HUES48 (cell line): ENCODE measurements around the gene EXOC4.

Source experiments
- H3K27ac ChIP-seq: one replicate; pipeline ENCODE4 v1.7.0; 2013; ENCODE audit warnings: low read depth, low read length, inconsistent platforms
- H3K27me3 ChIP-seq: 2 replicates; pipeline ENCODE4 v1.6.1; 2013; ENCODE audit warnings: mild to moderate bottlenecking, low read length; ENCODE audit not compliant: control insufficient read depth, insufficient read depth
- H3K36me3 ChIP-seq: 2 replicates; pipeline ENCODE4 v1.6.1; 2013; ENCODE audit warnings: low read length; ENCODE audit not compliant: control insufficient read depth, insufficient read depth
- H3K4me1 ChIP-seq: 2 replicates; pipeline ENCODE4 v1.6.1; 2013; ENCODE audit warnings: mild to moderate bottlenecking, low read length; ENCODE audit not compliant: control insufficient read depth, insufficient read depth
- H3K4me3 ChIP-seq: 2 replicates; pipeline ENCODE4 v1.5.1; 2013; ENCODE audit warnings: mild to moderate bottlenecking, low read depth, low read length
- H3K9ac ChIP-seq: 2 replicates; pipeline ENCODE4 v1.6.1; 2013; ENCODE audit warnings: mild to moderate bottlenecking, low read depth, low read length, moderate library complexity
- H3K9me3 ChIP-seq: 2 replicates; pipeline ENCODE4 v1.6.1; 2013; ENCODE audit warnings: low read length; ENCODE audit not compliant: control insufficient read depth, insufficient read depth

Gene EXOC4

DNA sequence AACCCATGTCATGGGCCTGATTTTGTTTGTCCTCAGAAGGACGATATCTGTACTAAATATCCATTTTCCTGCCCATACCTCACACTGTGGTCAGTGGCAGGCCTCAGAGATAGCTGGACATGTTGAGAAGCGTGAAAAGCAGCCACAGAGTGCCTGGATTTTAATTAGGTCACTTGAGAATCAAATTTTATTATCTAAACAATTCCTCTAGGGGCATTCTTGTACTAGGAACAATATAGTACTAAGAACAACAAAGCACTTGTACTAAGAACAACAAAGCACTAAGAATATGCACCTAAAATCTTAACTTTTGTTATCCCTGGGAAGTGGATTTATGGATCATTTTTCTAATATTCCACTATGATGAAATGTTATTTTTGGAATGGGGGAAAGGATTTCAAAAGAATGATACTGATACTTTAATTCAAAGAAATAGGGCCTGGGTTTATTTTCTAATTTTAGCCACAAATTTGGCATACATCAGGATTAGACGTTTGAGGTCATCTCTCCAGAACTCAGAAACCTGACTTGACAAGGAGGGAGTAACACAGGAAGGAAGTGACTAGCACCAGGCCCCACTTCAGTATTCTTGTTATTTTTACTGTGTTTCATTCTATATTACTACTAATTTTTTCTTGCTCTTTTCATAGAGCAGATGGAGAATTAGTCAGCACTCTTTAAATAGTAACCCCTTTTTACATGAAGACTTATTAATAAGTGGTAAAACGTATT lies 112.2 kb downstream of the EXOC4 start:
- Histone ChIP-seq H3K36me3 (no peaks in the 10 kb centered on the region), H3K4me1 (peaks cover 8% of the 10 kb centered on the region), H3K9ac (no peak overlapping the region), H3K27me3 (no peaks in the 10 kb centered on the region), H3K9me3 (no peaks in the 10 kb centered on the region; the same call in 1 of the 2 replicates), H3K4me3 (no peak overlapping the region), H3K27ac (no peak overlapping the region)

DNA sequence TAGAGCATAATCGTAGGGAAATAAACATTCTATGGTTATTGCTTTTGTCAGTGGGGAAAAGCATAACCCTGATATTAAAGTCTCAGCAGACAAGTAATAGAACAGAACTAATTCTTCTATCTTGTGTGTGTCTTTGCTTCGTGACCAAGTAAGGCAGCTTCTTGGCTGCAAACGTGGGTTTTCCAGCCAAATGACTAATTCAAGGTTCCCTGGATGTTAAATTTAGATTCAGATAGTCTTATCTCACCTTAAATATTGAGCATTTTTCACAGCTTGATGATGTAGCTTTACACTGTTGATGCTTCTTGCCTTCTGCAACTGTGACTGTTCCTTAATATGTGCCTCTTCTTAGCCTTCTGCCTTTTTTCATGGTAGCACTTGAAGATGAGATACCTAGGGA lies 113.0 kb downstream of the EXOC4 start:
- Histone ChIP-seq H3K4me3 (no peak overlapping the region), H3K4me1 (peaks cover 11% of the 10 kb centered on the region; the same call in 1 of the 2 replicates)

DNA sequence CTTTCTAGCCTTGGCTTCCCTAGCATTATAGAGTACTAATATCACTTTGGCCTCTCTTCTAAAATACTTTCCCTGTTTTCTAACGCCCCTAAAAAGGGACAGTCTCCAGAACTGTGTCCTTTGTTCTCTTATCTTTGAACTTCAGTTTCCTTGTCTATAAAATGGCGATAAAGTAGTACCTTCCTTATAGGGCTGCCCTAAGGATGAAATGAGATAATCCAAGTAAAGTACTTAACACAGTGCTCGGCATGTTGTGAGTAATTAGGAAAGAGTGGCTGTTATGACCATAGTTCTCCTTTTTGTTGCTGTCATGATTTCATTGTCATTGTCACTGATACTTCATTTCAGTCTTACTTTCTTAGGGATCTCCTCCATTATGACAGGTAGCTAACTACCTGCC lies 114.7 kb downstream of the EXOC4 start:
- Histone ChIP-seq H3K27ac (no peak overlapping the region), H3K4me3 (no peak overlapping the region), H3K9ac (no peak overlapping the region), H3K4me1 (peaks cover 18% of the 10 kb centered on the region; the same call in 1 of the 2 replicates), H3K9me3 (no peaks in the 10 kb centered on the region), H3K27me3 (no peaks in the 10 kb centered on the region), H3K36me3 (no peaks in the 10 kb centered on the region)

More for the DNA sequence above, 113.0 kb downstream of the EXOC4 start:
- H3K27ac ChIP-seq = no peak overlapping the region
- no peaks in the 10 kb centered on the region; the same call in 1 of the 2 replicates for H3K9me3 ChIP-seq
- H3K36me3 ChIP-seq = no peaks in the 10 kb centered on the region
- H3K9ac ChIP-seq = no peak overlapping the region
- no peaks in the 10 kb centered on the region for H3K27me3 ChIP-seq

DNA sequence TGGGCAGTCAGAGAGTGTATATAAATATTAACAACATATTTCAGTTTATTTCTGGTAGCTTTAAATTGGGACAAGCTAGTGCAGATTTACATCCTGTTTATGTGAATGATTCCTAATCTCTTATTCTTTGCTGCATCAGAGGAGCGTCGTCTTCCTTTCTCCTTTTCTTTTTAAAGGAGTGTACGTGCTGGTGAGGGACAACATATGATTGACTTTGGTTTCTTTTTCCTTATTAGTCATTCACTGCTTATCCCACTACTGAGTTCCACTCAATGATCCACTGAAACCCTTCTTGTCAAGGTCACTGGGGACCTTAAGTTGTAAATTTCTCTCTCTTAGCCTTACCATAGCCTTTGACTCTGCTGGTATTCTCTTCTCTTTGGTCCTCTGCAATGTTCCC lies 116.3 kb downstream of the EXOC4 start:
- H3K9ac ChIP-seq = no peak overlapping the region
- H3K4me1 ChIP-seq = peaks cover 18% of the 10 kb centered on the region; the same call in 1 of the 2 replicates
- no peak overlapping the region for H3K27ac ChIP-seq
- H3K4me3 ChIP-seq = no peak overlapping the region
- no peaks in the 10 kb centered on the region for H3K27me3 ChIP-seq
- H3K36me3 ChIP-seq = no peaks in the 10 kb centered on the region
- no peaks in the 10 kb centered on the region for H3K9me3 ChIP-seq

DNA sequence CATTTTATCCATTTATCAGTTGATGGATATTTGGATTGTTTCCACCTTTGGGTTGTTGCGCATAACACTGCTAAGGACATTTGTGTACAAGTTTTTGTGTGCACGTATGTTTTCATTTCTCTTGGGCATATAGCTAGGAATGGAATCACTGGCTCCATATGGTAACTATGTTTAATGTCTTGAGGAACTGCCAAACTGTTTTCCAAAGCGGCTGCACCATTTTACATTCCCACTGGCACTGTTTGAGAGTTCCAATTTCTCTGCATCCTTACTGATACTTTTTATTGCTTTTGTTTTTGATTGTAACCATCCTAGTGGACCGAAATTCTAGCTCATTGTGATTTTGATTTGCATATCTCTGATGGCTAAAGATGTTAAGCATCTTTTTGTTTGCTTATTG lies 118.7 kb downstream of the EXOC4 start:
- Histone ChIP-seq H3K9ac (no peak overlapping the region), H3K36me3 (peaks cover 5% of the 10 kb centered on the region; the same call in 1 of the 2 replicates), H3K4me1 (peaks cover 18% of the 10 kb centered on the region; the same call in 1 of the 2 replicates), H3K27me3 (no peaks in the 10 kb centered on the region), H3K4me3 (no peak overlapping the region), H3K9me3 (no peaks in the 10 kb centered on the region), H3K27ac (no peak overlapping the region)

DNA sequence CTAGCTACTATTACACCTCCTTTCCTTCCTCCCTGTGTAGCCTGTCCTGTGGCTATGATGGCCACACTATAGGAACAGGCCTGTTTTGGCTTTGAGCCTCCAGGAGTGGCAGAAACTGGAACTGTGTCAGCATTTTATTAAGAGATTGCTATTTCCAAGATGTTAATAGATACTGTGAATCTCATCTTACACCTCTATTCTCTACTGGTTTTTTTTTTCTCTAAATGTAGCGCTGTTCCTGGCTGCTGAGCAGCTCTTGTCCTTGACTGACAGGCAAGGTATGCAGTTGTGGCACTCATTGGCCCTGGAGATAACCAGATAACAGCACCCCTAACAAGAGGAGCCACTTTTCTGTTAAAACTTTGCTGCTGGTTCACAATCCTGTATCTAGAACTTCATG lies 119.5 kb downstream of the EXOC4 start:
- Histone ChIP-seq H3K36me3 (peaks cover 5% of the 10 kb centered on the region; the same call in 1 of the 2 replicates), H3K9me3 (no peaks in the 10 kb centered on the region), H3K4me1 (peaks cover 18% of the 10 kb centered on the region; the same call in 1 of the 2 replicates), H3K27me3 (no peaks in the 10 kb centered on the region), H3K27ac (no peak overlapping the region), H3K4me3 (no peak overlapping the region), H3K9ac (no peak overlapping the region)

DNA sequence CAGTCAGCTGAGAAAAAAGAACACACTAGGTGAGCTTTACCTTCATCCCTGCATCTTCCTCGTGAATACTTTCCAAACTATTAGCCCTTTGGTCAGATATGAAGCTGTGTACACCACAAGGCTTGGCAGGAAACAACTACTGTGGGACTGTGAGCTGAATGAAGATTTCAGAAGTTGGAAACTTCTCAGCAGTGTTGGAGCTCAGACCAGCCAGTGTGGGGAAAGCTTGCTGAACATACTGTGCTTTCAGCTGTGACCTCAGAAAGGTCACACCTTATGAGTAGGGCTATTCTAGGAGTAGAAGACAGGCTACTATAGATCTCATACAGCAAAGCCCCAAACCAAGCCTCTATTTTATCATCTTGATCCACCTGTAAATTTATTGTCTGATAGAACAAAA lies 123.6 kb downstream of the EXOC4 start:
- Histone ChIP-seq H3K4me3 (no peak overlapping the region), H3K4me1 (peaks cover 4% of the 10 kb centered on the region; the same call in 1 of the 2 replicates), H3K36me3 (peaks cover 5% of the 10 kb centered on the region; the same call in 1 of the 2 replicates), H3K27ac (no peak overlapping the region), H3K27me3 (no peaks in the 10 kb centered on the region), H3K9me3 (no peaks in the 10 kb centered on the region), H3K9ac (no peak overlapping the region)

DNA sequence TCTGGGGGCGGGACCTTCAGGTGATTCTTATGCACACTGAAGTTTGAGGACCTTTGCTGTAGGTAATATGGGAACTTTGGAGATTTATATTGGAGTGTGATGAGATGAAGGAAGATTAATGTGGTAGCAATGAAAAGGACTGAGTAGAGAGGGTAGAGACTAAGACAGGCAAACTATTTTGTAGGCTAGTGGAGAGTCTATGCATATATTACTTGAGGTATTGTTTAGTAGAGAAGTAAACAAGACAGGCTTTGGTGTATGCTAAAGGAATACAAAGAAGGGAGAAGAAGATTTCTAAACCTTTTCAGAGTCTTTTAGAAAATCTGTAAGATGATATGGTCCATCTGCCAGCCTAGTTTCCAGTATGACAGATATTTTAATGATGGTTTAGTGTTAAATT lies 129.1 kb downstream of the EXOC4 start:
- Histone ChIP-seq H3K36me3 (no peaks in the 10 kb centered on the region), H3K9ac (no peak overlapping the region), H3K27me3 (no peaks in the 10 kb centered on the region), H3K27ac (no peak overlapping the region), H3K9me3 (no peaks in the 10 kb centered on the region), H3K4me3 (no peak overlapping the region), H3K4me1 (peaks cover 23% of the 10 kb centered on the region)

DNA sequence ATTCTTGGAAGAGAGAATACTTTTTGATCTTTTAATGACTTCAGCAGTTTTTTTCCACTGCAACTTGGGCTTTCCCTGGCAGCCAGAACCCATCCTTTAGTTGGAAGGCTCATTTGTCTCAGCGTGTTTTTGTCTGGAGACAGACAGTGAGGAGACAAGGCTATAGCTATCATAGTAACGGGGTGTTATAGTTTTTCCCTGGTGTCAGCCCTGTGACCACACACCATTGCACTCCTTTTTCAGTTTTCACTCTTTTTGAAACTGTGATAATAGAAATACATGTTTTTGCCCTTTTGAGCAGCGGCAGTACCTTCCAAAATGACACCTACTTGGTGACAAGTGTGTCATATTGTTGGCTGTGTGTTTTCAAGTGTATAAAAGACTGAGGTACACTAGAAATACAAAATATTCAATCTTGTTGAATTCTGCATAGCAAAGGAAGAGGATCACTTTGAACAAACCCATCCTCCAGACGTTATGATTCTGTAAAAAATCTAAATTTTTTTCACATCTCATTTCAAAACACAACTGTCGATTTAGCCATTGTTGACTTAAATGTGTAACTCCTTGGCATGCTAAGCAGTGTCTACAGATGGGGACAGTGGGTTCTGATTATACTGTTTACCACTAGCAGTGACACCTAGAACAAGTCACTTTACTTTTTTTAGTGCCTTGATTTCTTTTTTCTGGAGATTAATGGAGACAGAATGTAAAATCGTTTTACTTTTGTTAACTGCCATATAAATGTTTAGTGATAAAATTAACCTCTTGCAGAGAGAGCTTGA lies 130.1 kb downstream of the EXOC4 start:
- no peak overlapping the region for H3K9ac ChIP-seq
- no peak overlapping the region for H3K27ac ChIP-seq
- no peaks in the 10 kb centered on the region for H3K9me3 ChIP-seq
- H3K4me3 ChIP-seq = no peak overlapping the region
- peaks cover 24% of the 10 kb centered on the region for H3K4me1 ChIP-seq
- no peaks in the 10 kb centered on the region for H3K36me3 ChIP-seq
- no peaks in the 10 kb centered on the region for H3K27me3 ChIP-seq

DNA sequence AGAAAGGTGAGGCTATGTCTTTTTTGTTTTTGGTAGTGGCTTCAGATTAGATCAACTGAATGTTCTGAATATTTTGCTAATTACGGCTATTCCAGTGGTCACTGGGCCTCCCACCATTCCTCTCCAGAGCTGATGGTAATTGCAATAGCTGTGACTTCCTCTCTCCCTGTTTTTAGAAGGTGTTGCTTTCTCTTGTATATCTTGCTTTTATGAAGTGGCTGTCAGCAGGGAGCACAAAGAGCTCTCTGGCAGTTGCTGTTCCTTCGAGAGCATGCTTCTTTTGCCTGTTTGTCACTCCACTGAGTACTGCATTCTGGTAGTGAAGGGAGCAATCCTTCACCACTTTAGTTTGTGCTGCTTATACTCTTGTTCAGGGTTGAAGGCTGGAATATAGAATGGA lies 133.3 kb downstream of the EXOC4 start:
- Histone ChIP-seq H3K9ac (no peak overlapping the region), H3K36me3 (no peaks in the 10 kb centered on the region), H3K4me3 (no peak overlapping the region), H3K27ac (peak overlapping the region; percentile 46), H3K27me3 (no peaks in the 10 kb centered on the region), H3K9me3 (no peaks in the 10 kb centered on the region), H3K4me1 (peaks cover 24% of the 10 kb centered on the region)

DNA sequence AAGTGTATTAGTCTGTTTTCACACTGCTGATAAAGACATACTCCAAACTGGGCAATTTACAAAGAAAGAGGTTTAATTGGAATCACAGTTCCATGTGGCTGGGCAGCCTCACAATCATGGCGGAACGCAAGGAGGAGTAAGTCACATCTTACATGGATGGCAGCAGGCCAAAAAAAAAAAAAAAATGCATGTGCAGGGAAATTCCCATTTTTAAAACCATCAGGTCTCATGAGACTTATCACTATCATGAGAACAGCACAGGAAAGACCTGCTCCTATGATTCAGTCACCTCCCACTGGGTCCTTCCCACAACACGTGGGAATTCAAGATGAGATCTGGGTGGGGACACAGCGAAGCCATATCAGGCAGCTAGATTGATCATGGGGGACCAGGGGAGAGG lies 136.8 kb downstream of the EXOC4 start:
- Histone ChIP-seq H3K9me3 (no peaks in the 10 kb centered on the region), H3K27me3 (no peaks in the 10 kb centered on the region), H3K4me1 (peaks cover 20% of the 10 kb centered on the region), H3K4me3 (no peak overlapping the region), H3K36me3 (no peaks in the 10 kb centered on the region), H3K9ac (no peak overlapping the region), H3K27ac (no peak overlapping the region)
